Panc1 (cell line): ENCODE data around the gene CCDC70.

ENCODE experiments used
- POLR2AphosphoS5 ChIP-seq: IDR thresholded peaks from 2 replicates; pipeline ENCODE4 v1.6.1; 2012; ENCODE audit warnings: mild to moderate bottlenecking, low read depth, low read length, moderate library complexity
- SIN3A ChIP-seq: IDR thresholded peaks from 2 replicates; pipeline ENCODE4 v1.6.1; 2012; ENCODE audit warnings: low read depth, mild to moderate bottlenecking, low read length, moderate library complexity, borderline replicate concordance; ENCODE audit not compliant: insufficient read depth
- TF ChIP-seq, protein P1 (sequence below): fragments of 450-650 bp; IDR thresholded peaks from 2 replicates; pipeline ENCODE4 v1.5.1; 2017; ENCODE audit warnings: mild to moderate bottlenecking
- TF ChIP-seq, protein P2 (sequence below), 2 experiments: IDR thresholded peaks; 2 replicates each; pipeline ENCODE4 v1.6.1; 2011 to 2012; ENCODE audit warnings: low read depth in 2 of 2, control low read depth in 1 of 2, low read length in 1 of 2, mild to moderate bottlenecking in 1 of 2, moderate library complexity in 1 of 2; ENCODE audit not compliant: insufficient read depth in 1 of 2

DNA sequence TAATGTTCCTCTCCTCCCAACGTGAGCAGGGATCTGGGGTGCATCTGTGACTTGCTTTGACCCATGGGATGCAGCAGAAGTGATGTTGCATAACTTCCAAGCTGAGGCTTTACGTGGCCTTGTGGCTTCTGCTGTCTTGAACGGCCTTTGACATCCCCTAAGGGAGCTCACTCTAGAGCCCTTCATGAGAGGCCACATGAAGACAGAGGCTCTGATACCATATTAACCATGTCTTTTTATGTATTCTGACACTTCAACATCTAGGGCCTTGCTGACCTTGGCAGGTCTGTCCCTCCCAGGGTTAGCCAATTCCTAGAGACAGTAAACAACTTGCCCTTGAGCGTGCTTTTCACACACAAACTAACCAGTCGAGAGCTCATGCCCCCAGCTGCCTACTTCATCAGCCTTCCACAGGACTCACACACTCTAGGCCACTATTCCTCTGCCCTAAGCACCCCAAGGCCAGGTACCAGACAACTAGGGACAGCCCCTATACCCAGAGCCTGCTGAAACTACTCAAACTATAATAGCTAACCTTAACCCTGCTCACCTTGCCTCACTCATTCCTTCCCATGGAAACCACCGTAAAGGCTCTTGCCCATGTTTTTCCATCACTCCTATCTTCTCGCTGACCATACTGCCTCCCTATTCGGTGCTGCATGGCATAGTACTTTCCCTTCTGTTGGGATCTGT lies 45.4 kb downstream of the CCDC70 start:
- TF ChIP-seq, protein P1, sequence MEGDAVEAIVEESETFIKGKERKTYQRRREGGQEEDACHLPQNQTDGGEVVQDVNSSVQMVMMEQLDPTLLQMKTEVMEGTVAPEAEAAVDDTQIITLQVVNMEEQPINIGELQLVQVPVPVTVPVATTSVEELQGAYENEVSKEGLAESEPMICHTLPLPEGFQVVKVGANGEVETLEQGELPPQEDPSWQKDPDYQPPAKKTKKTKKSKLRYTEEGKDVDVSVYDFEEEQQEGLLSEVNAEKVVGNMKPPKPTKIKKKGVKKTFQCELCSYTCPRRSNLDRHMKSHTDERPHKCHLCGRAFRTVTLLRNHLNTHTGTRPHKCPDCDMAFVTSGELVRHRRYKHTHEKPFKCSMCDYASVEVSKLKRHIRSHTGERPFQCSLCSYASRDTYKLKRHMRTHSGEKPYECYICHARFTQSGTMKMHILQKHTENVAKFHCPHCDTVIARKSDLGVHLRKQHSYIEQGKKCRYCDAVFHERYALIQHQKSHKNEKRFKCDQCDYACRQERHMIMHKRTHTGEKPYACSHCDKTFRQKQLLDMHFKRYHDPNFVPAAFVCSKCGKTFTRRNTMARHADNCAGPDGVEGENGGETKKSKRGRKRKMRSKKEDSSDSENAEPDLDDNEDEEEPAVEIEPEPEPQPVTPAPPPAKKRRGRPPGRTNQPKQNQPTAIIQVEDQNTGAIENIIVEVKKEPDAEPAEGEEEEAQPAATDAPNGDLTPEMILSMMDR: no peak
- TF ChIP-seq POLR2AphosphoS5 (no peak), SIN3A (no peak)
- TF ChIP-seq, protein P2, sequence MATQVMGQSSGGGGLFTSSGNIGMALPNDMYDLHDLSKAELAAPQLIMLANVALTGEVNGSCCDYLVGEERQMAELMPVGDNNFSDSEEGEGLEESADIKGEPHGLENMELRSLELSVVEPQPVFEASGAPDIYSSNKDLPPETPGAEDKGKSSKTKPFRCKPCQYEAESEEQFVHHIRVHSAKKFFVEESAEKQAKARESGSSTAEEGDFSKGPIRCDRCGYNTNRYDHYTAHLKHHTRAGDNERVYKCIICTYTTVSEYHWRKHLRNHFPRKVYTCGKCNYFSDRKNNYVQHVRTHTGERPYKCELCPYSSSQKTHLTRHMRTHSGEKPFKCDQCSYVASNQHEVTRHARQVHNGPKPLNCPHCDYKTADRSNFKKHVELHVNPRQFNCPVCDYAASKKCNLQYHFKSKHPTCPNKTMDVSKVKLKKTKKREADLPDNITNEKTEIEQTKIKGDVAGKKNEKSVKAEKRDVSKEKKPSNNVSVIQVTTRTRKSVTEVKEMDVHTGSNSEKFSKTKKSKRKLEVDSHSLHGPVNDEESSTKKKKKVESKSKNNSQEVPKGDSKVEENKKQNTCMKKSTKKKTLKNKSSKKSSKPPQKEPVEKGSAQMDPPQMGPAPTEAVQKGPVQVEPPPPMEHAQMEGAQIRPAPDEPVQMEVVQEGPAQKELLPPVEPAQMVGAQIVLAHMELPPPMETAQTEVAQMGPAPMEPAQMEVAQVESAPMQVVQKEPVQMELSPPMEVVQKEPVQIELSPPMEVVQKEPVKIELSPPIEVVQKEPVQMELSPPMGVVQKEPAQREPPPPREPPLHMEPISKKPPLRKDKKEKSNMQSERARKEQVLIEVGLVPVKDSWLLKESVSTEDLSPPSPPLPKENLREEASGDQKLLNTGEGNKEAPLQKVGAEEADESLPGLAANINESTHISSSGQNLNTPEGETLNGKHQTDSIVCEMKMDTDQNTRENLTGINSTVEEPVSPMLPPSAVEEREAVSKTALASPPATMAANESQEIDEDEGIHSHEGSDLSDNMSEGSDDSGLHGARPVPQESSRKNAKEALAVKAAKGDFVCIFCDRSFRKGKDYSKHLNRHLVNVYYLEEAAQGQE (IDR thresholded peaks at IDR 0.05; ENCODE audit: insufficient read depth in 1 of 2, low read depth in 2 of 2, low read length in 1 of 2): no peak
